WTC11 (cell line): ENCODE data around the gene ETS1.

Source experiments
- ATF2 ChIP-seq: sonication (generic); formaldehyde crosslinking; IDR thresholded peaks from 2 replicates; pipeline ENCODE4 v1.8.1; 2022; ENCODE audit warnings: low read depth, missing genetic modification reagents, borderline replicate concordance
- RORB ChIP-seq: fragments of 250-450 bp; sonication (Bioruptor Pico); IDR thresholded peaks from 2 replicates; pipeline ENCODE4 v1.9.0; 2021; ENCODE audit warnings: mild to moderate bottlenecking
- TF ChIP-seq, protein P1 (sequence below): fragments of 200-600 bp; IDR thresholded peaks from 2 replicates; pipeline ENCODE4 v1.8.0; 2022; ENCODE audit warnings: antibody characterized with exemption

DNA sequence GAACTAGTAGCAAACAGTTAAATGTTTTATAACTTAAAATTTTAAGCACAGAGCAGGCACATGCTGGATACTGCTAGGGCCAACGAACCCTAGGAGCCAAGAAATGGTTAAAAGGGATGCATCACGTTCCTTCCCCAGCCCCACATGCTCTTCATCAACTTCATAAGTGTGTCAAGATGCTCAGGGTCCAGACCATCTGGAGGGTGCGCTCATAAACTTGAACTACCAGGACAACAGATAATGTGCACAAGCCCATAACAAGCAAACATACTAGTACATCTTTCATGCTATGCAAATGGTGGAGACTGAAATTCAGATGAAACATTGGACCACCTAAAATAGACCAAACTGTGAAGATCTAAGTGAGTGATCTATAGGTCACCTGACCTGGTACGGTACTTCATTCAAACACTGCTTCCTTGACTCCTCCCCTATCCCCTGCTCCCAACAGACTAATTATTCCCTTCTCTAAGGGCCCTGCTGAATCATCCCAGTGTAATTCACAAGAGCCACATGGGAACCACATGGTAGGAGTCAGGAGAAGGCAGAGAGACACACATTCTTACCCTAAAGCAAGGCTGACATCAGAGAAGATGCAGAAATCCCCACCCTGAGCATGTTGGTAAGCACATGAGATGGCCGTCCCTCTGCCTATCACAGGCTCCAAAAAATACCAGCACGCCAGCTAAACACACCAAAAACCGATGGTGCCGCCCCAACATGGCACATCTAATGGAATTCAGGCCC, 83.9 kb downstream of the ETS1 start:
- no peak for TF ChIP-seq ATF2 (CRISPR knock-in tag)
- TF ChIP-seq, protein P1, sequence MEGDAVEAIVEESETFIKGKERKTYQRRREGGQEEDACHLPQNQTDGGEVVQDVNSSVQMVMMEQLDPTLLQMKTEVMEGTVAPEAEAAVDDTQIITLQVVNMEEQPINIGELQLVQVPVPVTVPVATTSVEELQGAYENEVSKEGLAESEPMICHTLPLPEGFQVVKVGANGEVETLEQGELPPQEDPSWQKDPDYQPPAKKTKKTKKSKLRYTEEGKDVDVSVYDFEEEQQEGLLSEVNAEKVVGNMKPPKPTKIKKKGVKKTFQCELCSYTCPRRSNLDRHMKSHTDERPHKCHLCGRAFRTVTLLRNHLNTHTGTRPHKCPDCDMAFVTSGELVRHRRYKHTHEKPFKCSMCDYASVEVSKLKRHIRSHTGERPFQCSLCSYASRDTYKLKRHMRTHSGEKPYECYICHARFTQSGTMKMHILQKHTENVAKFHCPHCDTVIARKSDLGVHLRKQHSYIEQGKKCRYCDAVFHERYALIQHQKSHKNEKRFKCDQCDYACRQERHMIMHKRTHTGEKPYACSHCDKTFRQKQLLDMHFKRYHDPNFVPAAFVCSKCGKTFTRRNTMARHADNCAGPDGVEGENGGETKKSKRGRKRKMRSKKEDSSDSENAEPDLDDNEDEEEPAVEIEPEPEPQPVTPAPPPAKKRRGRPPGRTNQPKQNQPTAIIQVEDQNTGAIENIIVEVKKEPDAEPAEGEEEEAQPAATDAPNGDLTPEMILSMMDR = no peak
- TF ChIP-seq RORB = no peak
